Adipocyte (in vitro differentiated cells): ENCODE results near the gene LRG1.

Source experiments
- DNase-seq: peaks from one replicate; pipeline ENCODE4 v3.0.0-alpha.2; 2015; ENCODE audit warnings: low read depth
- H3K27me3 ChIP-seq: replicated peaks from 2 replicates; pipeline ENCODE4 v1.7.0; 2013; ENCODE audit warnings: mild to moderate bottlenecking, low read length, moderate library complexity; ENCODE audit not compliant: control insufficient read depth, insufficient read depth
- H3K36me3 ChIP-seq: 2 replicates; pipeline ENCODE4 v1.7.0; 2013; ENCODE audit warnings: low read length, mild to moderate bottlenecking, moderate library complexity; ENCODE audit not compliant: control insufficient read depth, insufficient read depth, severe bottlenecking
- H3K4me1 ChIP-seq: 2 replicates; pipeline ENCODE4 v1.7.0; 2013; ENCODE audit warnings: mild to moderate bottlenecking, low read length, moderate library complexity; ENCODE audit not compliant: control insufficient read depth, insufficient read depth
- H3K4me3 ChIP-seq: 2 replicates; pipeline ENCODE4 v1.7.0; 2013; ENCODE audit warnings: mild to moderate bottlenecking, low read length, moderate library complexity
- H3K9ac ChIP-seq: 2 replicates; pipeline ENCODE4 v1.7.0; 2013; ENCODE audit warnings: mild to moderate bottlenecking, low read length, moderate library complexity
- H3K9me3 ChIP-seq: 2 replicates; pipeline ENCODE4 v1.7.0; 2013; ENCODE audit warnings: mild to moderate bottlenecking, low read length, moderate library complexity; ENCODE audit not compliant: control insufficient read depth

LRG1 gene

DNA sequence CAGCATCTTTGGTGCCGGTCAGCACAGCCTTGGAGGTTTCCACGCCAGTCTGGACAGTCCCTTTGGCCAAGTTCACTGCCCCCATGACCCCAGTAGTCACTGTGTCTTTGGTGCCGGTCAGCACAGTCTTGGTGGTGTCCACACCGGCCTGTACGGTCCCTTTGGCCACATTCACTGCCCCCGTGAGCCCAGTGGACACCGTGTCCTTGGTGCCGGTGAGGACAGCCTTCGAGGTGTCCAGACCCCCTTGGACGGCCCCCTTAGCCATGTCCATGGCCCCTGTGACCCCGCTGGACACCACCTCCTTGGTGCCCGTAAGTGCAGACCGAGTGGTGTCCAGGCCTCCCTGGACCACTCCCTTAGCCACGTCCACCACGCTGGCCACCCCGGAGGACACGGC, 26.6 kb downstream of the LRG1 start:
- no peak overlapping the region for H3K9ac ChIP-seq
- H3K27me3 ChIP-seq: no peaks in the 10 kb centered on the region
- H3K4me1 ChIP-seq: peaks cover 17% of the 10 kb centered on the region
- DNase-seq: no peak
- peak overlapping the region; percentile 5 for H3K4me3 ChIP-seq
- H3K36me3 ChIP-seq: peaks cover 55% of the 10 kb centered on the region
- H3K9me3 ChIP-seq: no peaks in the 10 kb centered on the region

DNA sequence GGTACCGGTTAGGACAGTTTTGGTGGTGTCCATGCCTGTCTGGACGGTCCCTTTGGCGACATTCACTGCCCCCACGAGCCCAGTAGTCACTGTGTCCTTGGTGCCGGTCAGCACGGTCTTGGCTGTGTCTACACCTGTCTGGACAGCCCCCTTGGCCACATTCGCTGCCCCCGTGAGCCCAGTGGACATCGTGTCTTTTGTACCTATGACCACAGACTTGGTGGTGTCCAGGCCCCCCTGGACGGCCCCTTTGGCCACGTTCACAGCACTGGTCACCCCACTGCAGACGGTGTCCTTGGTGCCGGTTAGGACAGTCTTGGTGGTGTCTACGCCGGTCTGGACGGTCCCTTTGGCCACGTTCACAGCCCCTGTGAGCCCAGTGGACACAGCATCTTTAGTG, 27.8 kb downstream of the LRG1 start:
- H3K9ac ChIP-seq: no peak overlapping the region
- no peaks in the 10 kb centered on the region for H3K9me3 ChIP-seq
- H3K36me3 ChIP-seq: peaks cover 66% of the 10 kb centered on the region
- no peak overlapping the region for H3K4me3 ChIP-seq
- peaks cover 16% of the 10 kb centered on the region for H3K4me1 ChIP-seq
- no peaks in the 10 kb centered on the region for H3K27me3 ChIP-seq
- no peak for DNase-seq

DNA sequence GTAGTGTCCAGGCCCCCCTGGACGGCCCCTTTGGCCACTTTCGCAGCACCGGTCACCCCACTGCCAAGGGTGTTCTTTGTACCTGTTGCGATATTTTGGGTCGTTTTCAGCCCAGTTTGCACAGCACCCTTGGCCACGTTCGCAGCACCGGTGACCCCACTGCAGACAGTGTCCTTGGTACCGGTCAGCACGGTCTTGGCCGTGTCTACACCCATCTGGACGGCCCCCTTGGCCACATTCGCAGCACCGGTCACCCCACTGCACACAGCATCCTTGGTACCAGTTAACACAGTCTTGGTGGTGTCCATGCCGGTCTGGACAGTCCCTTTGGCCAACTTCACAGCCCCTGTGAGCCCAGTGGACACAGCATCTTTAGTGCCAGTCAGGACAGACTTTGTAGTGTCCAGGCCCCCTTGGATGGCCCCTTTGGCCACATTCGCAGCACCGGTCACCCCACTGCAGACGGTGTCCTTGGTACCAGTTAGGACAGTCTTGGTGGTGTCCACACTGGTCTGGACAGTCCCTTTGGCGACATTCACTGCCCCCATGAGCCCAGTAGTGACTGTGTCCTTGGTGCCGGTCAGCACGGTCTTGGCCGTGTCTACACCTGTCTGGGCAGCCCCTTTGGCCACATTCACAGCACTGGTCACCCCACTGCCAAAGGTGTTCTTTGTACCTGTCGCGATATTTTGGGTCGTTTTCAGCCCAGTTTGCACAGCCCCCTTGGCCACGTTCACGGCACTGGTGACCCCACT, 28.4 kb downstream of the LRG1 start:
- no peak for DNase-seq
- Histone ChIP-seq H3K36me3 (peaks cover 71% of the 10 kb centered on the region), H3K9me3 (no peaks in the 10 kb centered on the region), H3K9ac (no peak overlapping the region), H3K27me3 (no peaks in the 10 kb centered on the region), H3K4me3 (no peak overlapping the region), H3K4me1 (peaks cover 19% of the 10 kb centered on the region)

DNA sequence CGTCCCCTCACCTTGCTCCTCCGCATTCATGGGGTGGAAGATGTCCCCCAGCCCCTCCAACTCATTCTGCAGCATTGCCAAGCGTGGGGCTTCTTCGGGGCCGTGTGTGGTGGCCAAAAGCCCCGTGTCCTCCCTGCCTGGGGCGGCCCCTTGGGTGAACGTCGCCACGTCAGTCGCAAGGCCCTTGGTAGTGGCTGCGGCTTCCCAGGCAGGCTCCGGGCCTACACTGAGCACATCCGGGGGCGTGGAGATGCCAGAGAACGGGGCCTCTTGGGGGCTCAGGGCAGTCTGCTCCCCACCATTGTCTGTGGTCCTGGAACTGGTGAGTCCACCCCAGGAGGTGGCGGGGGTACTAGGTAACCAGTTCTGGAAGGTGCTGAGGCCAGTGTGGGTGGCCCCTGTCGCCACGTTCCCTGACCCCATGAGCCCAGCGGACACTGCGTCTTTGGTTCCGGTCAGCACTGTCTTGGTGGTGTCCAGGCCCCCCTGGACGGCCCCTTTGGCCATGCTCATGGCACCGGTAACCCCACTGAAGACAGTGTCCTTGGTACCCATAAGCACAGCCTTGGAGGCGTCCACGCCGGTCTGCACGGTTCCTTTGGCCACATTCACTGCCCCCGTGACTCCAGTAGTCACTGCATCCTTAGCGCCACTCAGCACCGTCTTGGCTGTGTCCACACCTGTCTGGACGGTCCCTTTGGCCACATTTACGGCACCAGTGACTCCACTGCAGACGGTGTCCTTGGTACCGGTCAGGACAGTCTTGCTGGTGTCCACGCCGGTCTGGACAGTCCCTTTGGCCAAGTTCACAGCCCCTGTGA, 29.2 kb downstream of the LRG1 start:
- no peak for DNase-seq
- no peak overlapping the region for H3K9ac ChIP-seq
- no peaks in the 10 kb centered on the region for H3K9me3 ChIP-seq
- peaks cover 71% of the 10 kb centered on the region for H3K36me3 ChIP-seq
- H3K4me3 ChIP-seq: no peak overlapping the region
- no peaks in the 10 kb centered on the region for H3K27me3 ChIP-seq
- H3K4me1 ChIP-seq: peaks cover 20% of the 10 kb centered on the region

DNA sequence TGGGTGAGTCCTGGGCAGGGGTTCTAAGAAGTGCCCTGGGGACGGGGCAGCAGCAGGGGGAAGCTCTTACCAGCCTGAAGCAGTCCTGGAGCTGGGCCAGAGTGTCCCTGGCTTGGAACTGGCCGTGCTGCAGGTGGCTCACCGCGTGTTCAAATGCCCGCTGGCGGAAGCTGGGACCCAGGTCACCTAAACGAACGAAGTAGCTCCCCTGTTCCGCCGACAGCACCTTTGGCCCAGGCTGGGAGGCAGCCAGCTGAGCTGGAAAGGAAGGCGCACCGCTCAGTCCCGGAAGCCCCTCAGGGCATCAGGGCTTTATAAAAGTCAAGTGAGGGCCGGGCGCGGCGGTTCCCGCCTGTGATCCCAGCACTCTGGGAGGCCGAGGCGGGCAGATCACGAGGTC, 31.1 kb downstream of the LRG1 start:
- no peak for DNase-seq
- Histone ChIP-seq H3K36me3 (peaks cover 79% of the 10 kb centered on the region), H3K9ac (no peak overlapping the region), H3K4me3 (peak overlapping the region; percentile 40), H3K9me3 (no peaks in the 10 kb centered on the region), H3K27me3 (no peaks in the 10 kb centered on the region), H3K4me1 (peaks cover 29% of the 10 kb centered on the region)

DNA sequence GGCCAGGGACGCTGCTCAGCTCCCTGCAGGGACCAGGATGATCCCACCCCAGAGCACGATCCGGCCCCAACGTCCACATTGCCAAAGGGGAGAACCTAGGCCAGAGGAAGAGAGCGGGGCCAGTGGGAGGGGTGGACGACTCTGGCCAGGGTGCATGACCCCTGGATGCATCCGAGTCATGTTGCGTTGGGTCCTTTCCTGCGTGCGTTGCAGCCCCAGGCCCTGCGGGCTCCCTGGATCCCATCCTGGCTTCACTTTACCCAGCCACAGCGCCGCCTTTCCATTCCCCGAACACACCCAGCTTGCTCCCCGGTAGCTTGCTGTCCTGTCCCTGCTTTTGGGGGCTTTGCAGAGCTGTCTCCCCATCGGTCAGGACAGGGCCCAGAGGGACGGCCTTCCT, 32.0 kb downstream of the LRG1 start:
- no peak for DNase-seq
- Histone ChIP-seq H3K36me3 (peaks cover 79% of the 10 kb centered on the region), H3K4me3 (peak overlapping the region; percentile 68), H3K27me3 (no peaks in the 10 kb centered on the region), H3K9me3 (no peaks in the 10 kb centered on the region), H3K4me1 (peaks cover 29% of the 10 kb centered on the region), H3K9ac (peak overlapping the region; percentile 64)

DNA sequence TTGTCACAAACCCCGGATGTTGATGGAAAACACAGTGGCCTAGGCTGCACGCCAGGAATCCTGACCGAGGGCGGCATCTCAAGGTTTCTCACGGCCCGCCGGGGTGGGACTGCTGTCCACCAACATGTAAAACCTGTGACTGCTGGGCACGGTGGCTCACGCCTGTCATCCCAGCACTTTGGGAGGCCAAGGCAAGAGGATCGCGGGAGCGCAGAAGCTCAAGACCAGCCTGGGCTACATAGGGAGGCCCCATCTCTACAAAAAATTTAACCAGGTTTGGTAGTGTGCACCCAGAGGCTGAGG, 32.7 kb downstream of the LRG1 start:
- Histone ChIP-seq H3K9me3 (no peaks in the 10 kb centered on the region), H3K4me3 (peak overlapping the region; percentile 68), H3K27me3 (no peaks in the 10 kb centered on the region), H3K36me3 (peaks cover 79% of the 10 kb centered on the region), H3K9ac (peak overlapping the region; percentile 64), H3K4me1 (peaks cover 29% of the 10 kb centered on the region)
- DNase-seq: no peak

DNA sequence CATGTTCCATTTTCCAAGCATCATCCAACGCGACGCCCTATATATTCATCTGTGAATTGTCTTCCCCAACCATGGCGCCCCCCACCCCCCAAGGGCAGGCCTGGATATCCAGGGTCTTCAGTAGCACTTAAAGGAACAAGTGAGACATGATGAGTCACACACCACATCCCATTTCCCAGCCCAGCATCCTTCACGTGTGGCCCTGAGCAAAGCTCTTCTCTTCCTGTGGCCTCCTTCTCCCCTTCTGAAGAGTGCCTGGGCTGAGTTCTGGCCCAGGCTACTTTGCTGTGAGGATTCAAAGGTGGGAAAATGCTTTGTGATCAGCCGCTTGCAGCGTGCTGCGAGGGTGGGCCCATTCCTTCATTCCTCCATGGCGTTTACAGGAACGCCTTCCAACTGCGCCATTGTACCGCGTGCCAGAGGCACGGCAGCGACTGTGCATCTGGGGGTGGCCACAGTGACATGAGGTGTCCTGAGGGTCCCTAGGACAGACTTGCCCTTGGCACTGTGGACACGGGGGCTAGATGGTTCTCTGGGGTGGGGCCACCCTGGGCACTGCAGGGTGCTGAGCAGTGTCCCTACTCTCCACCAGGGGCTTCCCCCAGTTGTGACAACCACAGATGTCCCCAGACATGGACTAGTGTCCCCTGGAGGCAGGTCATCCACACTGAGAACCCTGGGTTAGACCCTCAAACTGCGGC, 33.2 kb downstream of the LRG1 start:
- Histone ChIP-seq H3K27me3 (no peaks in the 10 kb centered on the region), H3K4me1 (peaks cover 29% of the 10 kb centered on the region), H3K9ac (peak overlapping the region; percentile 64), H3K9me3 (no peaks in the 10 kb centered on the region), H3K4me3 (peak overlapping the region; percentile 68), H3K36me3 (peaks cover 79% of the 10 kb centered on the region)
- DNase-seq: no peak

DNA sequence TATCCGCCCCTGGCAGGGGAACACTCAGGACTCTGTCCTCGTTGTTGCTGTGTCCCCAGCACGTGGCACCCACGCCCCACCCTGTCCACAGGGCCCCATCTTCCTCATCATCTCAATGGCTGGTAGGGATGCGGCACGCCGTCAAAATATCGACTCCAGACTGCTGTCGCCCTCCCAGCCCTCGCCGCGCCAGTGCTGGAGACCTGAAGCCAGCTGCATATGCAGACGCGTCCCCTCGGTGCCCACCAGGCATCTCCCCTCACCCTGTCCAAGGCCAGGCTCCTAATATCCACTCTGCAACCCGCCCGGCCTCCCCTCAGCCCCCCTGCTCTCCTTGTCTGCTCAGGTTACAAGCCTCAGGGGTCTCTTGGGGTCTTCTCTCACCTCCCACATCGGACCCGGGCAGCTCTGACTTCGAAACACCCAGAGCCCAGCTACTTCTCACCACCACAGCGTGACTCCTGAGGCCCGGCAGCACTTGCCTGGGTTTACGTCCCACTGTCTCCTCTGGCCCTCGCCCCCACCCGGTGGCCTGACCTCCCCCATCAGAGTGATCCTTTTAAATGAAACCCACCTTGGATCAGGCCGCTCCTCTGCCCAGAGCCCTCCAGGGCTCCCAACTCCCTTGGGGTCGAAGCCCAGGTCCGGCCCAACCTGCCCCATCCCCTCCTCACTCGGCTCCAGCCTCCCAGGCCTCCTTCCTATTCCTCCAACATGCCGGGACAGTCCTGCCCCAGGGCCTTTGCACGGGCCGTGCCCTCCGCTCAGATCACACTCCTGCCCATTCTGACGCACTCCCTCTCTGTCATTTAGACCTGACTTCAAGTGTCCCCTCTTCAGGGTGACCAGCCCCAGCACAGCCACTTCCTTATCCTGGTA, 34.0 kb downstream of the LRG1 start:
- Histone ChIP-seq H3K36me3 (peaks cover 81% of the 10 kb centered on the region), H3K4me1 (peaks cover 29% of the 10 kb centered on the region), H3K9ac (peak overlapping the region; percentile 64), H3K4me3 (peak overlapping the region; percentile 68), H3K27me3 (no peaks in the 10 kb centered on the region), H3K9me3 (no peaks in the 10 kb centered on the region)
- DNase-seq: no peak

DNA sequence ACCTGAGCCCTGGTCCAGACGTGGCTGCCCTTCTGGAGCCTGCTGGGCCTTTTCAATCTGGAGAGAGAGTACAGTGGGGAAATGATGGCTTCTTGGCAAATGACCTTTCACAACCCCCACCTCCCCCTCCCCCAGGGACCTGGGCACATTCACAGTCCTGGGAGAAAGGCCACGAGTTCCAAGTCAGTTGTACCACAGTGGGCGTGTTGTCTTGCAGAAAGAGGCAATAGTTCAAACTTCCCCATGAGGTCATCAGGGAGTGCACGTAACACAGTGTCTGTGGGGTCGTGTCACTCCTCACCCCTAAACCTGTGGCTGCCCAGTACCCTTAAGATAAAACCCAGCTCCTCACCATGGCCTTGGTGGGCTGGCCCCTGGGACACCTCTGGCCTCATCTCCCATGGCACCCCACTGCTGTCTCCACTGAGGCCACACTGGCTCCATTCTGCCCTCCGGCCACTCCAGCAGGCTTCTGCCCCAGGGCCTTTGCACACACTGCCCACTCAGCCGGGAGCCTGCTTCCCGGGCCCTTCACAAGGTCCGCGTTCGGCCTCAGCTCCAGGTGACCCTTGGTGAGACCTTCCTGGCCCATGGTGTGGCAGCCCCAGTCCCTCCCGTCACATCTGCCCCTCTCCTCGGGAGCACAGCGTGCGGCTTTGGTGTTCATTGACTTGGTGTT, 34.8 kb downstream of the LRG1 start:
- no peak for DNase-seq
- H3K4me3 ChIP-seq: no peak overlapping the region
- H3K9me3 ChIP-seq: no peaks in the 10 kb centered on the region
- H3K27me3 ChIP-seq: no peaks in the 10 kb centered on the region
- peak overlapping the region; percentile 64 for H3K9ac ChIP-seq
- peaks cover 85% of the 10 kb centered on the region for H3K36me3 ChIP-seq
- peaks cover 29% of the 10 kb centered on the region for H3K4me1 ChIP-seq
